Measurements from ENCODE around the gene AOC2.
"Not testable (repeated sequence)": the region's sequence is repeated elsewhere in the genome, so short reads cannot be mapped to it uniquely, and the experiment has no call there.

Gene AOC2

DNA sequence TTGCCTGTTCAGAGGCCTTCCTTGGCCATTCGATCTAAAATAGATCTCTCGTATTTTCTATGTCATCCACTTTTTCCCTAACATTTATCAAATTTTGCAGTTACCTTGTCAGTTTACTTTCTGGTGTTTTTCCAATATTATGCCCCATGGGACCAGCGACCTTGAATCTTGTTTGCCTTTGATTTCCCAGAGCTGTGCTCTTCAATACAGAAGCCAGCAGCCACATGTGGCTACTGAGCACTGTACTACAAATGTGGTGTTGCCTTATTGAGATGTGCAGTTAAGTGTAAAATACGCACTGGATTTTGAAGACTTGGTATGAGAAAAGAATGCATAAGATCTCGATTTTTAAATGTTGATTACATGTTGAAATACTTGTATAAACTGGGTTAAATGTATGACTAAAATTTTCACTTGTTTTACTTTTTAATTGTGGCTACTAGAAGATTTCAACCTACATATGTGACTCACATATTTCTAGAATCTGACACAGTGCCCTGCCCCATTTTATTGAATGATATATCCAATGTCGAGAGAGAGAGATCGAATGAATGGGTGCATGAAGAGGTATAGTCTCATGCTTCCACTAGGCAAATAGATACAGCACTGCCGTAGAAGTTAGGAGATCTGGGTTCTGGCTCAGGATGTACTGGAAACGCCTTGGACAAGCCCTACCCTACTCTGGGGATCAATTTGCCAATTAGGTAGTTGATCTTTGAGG, 12.0 kb upstream of the AOC2 start:
- no peak for DNase-seq

DNA sequence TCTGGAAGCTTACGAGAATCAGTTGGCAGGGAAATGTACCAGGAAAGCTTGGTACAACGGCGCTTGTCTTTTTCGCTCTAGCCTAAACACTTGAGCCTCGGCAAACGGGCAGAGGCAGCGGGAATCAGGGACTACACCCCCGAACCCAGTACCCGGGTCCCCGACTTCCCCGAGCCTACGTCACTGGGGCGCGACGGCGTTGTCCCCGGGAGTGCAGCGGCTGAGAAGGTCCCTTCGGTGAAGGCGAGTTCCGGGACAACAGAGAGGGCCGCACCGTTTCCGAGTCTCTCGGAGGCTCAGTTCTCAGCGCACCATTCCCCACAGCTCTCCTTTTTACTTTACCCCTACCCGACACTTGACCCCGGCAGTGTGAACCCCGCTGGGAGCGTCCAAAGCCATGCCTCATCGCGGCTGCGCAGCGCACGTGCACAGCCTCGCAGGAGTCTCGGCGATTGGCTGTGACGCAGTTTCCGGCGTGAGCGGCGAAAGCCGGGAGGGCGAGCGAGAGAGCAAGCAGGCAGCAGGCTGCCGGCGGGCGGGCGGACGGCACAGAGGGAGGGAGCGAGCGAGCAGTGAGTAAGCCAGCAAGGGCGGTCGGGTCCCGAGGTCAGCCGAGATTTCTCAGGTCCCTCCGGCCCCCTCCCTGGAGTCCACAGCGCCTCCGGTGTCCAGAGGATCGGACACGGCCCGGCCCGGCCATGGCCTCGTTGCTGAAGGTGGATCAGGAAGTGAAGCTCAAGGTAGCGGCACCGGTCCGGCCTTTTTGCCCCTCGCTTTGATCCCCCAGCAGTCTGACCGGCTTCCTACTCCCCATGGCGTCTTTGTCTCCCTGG, 11.2 kb upstream of the AOC2 start, which contains the start of gene PSME3:
TSS of gene PSME3 (plus strand) at position 464 of the 833 bp plus-strand sequence. CDS start at position 699, 235 bp downstream.
- peak; percentile 84 for DNase-seq

DNA sequence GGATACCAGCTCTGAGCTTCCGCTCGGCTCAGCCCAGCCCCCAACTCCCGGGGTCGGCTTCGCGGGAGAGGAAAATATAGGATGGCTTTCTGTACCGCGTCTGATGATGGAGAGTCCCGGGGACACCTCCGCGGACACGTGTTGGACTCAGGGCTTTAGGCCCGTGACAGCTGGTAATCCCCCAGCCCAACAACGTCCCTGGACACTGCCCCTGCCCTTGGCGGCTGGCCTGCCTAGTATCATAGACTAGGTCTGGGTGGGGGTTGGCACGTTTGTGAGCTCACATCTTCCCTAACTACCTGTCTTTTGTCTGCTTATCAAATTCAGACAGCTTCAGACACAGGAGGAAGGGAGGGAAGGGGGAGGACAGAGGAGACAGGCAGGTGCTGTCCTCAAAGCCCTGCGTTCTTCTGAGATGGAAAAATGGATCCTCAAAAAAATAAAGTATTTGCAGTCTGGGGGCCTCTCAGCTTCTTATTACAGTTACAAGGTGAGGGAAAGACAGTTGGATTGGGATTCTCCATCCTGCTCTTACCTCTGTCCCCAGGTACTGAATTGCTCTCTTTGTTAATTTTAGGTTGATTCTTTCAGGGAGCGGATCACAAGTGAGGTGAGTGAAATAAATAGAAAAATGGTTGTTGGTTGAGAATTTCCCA, 10.5 kb upstream of the AOC2 start:
- DNase-seq, result no peak

DNA sequence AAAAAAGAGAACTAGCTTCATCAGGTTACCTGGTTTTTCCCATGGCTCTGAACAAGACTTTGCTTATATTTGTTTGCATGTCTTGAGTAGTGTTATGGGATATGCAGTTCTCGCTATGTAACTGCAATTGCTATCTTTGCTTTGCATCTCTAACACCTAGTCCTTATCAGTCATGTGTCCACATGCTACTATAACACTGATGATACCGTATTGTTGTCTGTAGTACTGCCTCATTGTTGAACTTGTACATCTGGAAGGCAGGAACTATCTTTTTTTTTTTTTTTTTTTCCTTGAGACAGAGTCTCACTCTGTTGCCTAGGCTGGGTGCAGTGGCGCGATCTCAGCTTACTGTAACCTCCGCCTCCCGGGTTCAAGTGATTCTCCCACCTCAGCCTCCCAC, 8.6 kb upstream of the AOC2 start:
- no peak for DNase-seq

DNA sequence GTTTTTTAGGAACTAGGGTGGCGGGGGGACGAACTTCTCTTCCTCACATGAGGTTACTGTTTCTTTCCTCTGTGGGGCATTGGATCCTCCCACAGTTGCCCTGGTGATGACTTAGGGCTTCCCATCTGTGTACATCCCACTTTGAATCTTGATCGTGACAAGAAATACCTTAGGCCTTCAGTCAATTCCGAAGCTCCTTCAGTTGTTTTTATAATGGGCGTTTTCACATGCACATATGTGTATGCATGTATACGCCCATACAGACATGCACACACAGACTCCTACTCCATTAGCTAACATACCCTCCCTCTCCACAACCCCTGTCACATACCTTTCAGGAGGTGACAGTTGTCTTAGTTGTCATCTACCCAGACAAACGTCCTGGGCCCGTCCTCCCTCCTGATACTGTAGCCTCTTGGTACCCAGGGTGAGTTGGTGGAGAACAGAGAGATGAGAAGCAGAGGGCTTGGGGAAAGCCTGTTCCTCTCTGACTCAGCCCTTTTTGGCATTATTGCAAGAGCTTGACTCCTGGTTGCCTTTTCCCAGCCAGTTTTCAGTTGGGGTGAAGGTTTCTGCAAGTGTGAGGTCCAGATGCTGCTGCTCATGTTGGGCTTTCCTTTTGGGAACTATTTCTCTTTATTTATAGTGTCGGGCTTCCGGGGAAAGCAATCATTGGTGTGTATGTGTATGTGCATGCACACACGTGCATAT, 2.2 kb upstream of the AOC2 start:
- DNase-seq, result no peak

DNA sequence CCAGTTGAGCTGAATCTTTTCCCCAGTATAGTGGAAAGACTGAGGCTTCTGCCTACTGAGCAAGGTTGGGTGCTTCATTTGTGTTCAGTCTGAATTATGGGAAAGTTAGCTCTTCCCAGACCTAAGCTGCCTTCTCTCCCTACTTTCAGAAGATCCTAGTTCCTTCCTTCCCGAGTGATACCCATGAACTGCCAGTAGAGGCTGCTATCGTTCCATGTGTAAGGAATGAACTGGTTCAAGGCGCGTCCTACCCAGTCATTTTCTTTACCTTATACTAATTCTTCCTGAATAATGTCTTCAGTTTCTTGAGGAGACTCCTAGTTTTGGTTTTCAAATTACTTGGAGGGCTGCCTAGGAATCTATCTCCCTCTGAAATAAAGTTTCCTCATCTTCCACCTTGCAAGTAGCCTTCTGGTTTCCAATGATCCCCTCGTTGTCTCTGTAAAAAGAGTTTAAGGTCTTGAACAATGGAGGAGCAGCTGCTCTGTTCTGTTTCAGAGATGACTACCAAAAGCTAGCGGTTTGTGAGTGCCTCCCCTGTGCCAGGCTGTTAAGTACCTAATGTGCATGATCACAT, 934 bp upstream of the AOC2 start:
- peak; percentile 41 for DNase-seq

DNA sequence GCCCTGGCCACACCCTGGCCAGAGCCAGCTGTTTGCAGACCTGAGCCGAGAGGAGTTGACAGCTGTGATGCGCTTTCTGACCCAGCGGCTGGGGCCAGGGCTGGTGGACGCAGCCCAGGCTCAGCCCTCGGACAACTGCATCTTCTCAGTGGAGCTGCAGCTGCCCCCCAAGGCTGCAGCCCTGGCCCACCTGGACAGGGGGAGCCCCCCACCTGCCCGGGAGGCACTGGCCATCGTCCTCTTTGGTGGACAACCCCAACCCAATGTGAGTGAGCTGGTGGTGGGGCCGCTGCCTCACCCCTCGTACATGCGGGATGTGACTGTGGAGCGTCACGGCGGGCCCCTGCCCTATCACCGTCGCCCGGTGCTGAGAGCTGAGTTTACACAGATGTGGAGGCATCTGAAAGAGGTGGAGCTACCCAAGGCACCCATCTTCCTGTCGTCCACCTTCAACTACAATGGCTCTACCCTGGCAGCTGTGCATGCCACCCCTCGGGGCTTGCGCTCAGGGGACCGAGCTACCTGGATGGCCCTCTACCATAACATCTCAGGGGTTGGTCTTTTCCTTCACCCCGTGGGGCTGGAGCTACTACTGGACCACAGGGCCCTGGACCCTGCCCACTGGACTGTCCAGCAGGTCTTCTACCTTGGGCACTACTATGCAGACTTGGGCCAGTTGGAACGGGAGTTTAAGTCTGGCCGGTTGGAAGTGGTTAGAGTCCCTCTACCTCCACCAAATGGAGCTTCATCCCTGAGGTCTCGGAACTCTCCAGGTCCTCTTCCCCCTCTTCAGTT, 578 bp downstream of the AOC2 start:
- no peak for DNase-seq

DNA sequence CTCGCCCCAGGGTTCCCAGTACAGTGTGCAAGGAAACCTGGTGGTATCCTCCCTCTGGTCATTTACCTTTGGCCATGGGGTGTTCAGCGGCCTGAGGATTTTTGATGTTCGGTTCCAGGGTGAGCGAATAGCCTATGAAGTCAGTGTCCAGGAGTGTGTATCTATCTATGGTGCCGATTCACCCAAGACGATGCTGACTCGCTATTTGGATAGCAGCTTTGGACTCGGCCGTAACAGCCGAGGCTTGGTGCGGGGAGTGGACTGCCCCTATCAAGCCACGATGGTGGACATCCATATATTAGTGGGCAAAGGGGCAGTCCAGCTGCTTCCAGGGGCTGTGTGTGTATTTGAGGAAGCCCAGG, 1.2 kb downstream of the AOC2 start:
- DNase-seq, result no peak

DNA sequence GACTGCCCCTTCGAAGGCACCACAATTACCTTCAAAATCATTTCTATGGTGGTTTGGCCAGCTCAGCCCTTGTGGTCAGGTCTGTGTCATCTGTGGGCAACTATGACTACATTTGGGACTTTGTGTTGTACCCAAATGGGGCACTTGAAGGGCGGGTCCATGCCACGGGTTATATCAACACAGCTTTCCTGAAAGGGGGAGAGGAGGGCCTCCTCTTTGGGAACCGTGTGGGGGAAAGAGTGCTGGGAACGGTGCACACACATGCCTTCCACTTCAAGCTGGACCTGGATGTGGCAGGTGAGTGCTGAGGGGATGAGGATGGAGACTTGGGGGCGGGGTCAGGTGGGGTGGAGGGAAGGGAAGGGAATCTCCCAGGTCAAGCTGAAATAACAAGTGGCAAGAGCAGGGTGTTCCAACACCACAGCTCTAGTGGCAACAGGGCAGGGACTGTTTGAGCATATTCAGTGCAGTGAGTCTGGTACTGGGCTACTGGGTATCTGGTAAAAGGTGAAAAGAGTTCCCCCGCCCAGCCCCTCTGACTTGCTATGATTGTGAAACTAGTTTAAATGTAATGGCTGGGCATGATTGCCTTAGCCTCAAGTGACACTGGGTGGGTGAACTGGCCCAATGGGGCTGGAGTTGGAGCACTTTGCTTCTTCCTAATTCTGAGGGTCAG, 1.7 kb downstream of the AOC2 start:
- DNase-seq, result no peak

DNA sequence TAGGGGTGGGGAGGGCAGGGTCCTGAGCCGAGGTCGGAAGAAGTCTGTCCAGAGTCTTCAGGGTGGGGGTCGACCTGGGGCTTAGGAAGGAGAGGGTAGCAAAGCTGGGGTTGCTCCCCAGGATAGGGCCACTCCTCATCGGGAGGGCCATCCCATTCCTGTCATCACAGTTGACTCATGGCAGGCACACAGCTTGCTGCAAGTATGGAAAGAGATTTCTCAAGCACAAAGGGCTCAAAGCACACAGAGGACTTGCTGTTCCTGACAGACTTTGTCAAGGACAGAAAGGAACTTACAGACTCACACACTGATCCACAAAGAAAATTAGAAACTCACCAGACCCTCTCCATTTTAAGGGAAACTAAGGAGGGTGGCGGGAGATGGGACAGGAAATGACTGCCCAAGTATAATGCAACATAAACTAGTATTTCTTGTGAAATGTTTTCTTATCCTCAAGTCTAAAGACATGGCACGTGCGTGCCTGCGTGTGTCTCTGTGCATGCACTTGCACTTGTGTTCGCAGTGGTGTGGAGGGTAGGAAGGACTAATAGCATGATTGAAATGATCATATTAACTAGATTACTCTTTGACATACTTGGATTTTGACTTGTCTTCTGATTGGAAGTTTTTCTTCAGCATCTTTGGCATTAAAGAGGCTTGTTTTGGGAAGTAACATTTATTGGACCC, 2.4 kb downstream of the AOC2 start:
- no peak for DNase-seq

DNA sequence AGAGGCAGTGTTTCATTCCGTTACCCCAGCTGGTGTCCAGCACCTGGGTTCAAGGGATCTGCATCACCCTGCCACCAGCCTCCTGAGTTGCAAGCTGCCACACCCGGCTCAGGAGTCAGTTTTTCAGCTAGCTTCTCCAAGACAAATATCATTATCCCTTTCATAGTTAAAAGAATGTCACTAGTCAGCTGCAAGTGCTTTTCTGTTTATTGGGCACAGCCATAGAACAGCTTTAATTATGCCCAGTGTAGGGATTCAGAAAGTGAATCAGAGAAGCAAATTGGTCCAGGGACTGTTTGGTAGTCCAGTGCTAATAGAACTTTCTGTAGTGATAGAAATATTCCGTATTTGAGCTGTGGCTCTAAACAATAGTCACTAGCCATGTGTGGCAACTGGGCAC, 3.7 kb downstream of the AOC2 start:
- no peak for DNase-seq

DNA sequence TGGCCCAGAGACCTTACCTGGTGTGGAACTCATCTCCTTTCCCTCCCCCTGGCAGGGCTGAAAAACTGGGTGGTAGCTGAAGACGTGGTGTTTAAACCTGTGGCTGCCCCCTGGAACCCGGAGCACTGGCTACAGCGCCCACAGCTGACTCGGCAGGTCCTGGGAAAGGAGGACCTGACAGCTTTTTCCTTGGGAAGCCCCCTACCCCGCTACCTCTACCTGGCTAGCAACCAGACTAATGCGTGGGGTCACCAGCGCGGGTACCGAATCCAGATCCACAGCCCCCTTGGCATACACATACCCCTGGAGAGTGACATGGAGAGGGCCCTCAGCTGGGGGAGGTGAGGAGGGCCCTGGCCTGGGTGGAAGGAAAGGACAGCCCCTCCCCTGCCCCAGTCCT, 4.7 kb downstream of the AOC2 start:
- DNase-seq, result no peak

DNA sequence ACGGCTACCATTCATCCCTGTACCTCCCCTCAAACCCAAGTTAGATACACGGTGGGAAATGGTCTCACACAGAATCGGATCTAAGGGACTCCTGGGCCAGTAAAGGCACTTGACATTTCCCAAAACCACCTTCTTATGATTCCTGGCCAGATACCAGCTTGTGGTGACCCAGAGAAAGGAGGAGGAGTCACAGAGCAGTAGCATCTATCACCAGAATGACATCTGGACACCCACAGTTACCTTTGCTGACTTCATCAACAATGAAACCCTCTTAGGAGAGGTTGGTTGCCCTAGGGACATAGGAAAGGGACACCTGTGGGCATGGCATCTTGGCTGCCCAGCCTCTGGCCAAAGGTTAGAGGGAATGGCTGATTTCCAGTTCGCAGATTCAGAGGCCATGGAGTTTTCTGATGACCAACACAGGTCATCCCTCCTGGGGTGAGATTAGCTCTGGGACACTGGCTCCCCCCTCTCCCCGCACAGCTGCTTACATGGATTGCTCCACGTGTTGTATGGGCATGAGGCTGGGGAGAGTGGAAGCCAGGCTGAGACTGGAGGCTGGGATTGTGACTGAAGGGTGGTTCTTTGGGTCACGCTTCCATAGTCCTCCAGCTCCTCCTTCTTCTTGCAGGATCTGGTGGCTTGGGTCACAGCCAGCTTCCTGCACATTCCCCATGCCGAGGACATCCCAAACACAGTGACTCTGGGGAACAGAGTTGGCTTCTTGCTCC, 5.2 kb downstream of the AOC2 start:
- no peak for DNase-seq

DNA sequence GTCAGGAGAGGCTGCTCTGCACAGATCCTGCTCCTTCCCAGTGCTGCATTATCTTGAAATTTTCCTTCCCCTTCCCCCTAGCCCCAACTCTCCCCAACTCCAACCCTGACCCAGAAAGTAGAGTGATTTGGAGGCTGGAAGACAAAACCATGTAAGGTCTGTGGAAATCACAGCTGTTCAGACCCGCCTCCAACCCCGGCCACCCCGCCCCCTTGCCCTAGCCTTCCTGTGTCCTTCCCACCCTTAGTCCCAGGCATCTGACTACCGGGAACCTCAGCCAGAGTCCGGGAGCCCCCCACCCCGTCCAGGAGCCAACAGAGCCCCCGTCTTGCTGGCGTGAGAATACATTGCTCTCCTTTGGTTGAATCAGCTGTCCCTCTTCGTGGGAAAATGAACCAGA, 6.6 kb downstream of the AOC2 start, which contains the start of gene AOC3:
TSS of gene AOC3 (plus strand) at position 246 of the 400 bp plus-strand sequence. CDS start at position 391, 145 bp downstream.
- DNase-seq, result no peak

DNA sequence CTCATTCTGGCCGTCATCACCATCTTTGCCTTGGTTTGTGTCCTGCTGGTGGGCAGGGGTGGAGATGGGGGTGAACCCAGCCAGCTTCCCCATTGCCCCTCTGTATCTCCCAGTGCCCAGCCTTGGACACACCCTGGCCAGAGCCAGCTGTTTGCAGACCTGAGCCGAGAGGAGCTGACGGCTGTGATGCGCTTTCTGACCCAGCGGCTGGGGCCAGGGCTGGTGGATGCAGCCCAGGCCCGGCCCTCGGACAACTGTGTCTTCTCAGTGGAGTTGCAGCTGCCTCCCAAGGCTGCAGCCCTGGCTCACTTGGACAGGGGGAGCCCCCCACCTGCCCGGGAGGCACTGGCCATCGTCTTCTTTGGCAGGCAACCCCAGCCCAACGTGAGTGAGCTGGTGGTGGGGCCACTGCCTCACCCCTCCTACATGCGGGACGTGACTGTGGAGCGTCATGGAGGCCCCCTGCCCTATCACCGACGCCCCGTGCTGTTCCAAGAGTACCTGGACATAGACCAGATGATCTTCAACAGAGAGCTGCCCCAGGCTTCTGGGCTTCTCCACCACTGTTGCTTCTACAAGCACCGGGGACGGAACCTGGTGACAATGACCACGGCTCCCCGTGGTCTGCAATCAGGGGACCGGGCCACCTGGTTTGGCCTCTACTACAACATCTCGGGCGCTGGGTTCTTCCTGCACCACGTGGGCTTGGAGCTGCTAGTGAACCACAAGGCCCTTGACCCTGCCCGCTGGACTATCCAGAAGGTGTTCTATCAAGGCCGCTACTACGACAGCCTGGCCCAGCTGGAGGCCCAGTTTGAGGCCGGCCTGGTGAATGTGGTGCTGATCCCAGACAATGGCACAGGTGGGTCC, 7.2 kb downstream of the AOC2 start:
- DNase-seq, result not testable (repeated sequence)

DNA sequence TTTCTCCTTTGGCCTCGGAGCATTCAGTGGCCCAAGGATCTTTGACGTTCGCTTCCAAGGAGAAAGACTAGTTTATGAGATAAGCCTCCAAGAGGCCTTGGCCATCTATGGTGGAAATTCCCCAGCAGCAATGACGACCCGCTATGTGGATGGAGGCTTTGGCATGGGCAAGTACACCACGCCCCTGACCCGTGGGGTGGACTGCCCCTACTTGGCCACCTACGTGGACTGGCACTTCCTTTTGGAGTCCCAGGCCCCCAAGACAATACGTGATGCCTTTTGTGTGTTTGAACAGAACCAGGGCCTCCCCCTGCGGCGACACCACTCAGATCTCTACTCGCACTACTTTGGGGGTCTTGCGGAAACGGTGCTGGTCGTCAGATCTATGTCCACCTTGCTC, 8.0 kb downstream of the AOC2 start:
- DNase-seq, result no peak

DNA sequence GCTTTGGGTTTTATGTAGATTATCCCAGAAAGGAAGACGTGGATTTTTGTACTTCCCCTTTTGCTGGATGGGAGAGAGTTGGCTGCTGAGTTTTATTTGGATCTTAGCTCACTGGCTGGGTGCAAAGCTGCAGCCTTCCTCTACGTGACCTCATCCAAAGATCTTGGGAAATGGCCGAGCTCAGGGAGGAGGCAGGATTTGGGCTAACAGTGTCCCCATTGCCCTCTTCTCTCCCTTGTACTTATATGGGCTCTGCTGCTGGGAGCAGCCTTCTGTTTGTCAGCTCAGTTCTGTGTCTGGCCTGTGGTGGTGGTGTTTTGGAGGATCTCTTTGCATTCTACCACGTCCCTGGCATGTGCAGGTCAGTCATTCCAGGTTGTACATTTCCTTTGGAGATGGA, 8.6 kb downstream of the AOC2 start:
- DNase-seq, result no peak

DNA sequence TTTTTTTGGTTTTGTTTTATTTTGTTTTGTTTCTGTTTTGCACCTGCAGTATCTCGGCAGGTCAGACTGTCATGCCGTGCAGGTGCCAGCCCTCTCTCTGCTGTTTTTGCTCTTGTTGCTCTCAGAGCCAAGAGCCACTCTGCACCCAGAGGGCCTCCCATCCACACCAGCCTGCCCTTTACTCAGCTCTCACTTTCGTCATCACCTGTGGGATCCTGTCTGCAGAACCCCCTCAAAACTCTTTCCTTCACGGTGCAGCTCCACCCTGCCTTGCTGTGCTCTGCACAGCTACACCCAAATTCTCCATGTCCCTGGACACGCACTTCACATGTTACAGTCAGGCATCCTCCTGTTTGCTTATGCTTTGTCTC, 9.2 kb downstream of the AOC2 start:
- DNase-seq, result no peak

All from NCI-H1092 (cell line).